A549 (cell line): ENCODE measurements around the gene PIP5KL1.

Source experiments
- POLR2A ChIP-seq: IDR thresholded peaks from 2 replicates; pipeline ENCODE4 v1.6.1; 2012; ENCODE audit warnings: mild to moderate bottlenecking, low read length
- TF ChIP-seq, protein P1 (sequence below): fragments of >200 bp; sonication (Bioruptor Twin); formaldehyde crosslinking; IDR thresholded peaks from 3 replicates; pipeline ENCODE4 v1.5.1; 2016

DNA sequence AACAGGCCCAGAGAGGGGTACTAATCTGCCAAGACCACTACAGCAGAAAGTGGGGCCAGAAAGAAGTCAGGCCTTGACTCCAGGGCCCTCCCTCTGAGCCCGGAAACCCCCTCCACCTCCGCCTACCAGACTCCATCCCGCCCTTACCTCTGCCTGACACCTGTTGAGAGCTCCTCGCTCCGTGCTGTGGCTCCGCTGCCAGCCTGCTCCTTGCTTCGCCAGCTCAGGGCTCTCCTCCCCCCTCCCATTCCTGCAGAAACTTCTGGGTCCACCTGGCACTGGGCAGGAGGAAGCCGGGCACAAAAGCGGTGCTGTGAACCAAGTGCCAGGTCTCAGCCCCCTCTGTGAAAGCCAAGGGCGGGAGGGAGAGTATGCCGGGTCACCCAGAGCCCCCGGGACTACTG, 24.8 kb downstream of the PIP5KL1 start:
- TF ChIP-seq POLR2A, result no peak
- TF ChIP-seq, protein P1, sequence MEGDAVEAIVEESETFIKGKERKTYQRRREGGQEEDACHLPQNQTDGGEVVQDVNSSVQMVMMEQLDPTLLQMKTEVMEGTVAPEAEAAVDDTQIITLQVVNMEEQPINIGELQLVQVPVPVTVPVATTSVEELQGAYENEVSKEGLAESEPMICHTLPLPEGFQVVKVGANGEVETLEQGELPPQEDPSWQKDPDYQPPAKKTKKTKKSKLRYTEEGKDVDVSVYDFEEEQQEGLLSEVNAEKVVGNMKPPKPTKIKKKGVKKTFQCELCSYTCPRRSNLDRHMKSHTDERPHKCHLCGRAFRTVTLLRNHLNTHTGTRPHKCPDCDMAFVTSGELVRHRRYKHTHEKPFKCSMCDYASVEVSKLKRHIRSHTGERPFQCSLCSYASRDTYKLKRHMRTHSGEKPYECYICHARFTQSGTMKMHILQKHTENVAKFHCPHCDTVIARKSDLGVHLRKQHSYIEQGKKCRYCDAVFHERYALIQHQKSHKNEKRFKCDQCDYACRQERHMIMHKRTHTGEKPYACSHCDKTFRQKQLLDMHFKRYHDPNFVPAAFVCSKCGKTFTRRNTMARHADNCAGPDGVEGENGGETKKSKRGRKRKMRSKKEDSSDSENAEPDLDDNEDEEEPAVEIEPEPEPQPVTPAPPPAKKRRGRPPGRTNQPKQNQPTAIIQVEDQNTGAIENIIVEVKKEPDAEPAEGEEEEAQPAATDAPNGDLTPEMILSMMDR, result no peak
